Small intestine (tissue), 7 donors: ENCODE data around the gene GNPTG. TPM values are rescaled to one million over a fixed set of nuclear protein-coding genes. Genes with fewer than 3 reads are reported as not detected.

Source experiments
- DNase-seq, 2 donors: peaks; one replicate each; pipeline versions ENCODE4 v3.0.0 to v3.0.0-alpha.2; 2013
- FAIRE-seq: peaks from 2 replicates; lab custom pipeline; 2012; peaks lifted over from hg19 to GRCh38; lab: Jason Lieb, UNC
- H3K27ac ChIP-seq, 3 donors: one replicate each; pipeline ENCODE4 v1.5.1; 2013; ENCODE audit warnings: low read length in 2 of 3, mild to moderate bottlenecking in 2 of 3, control low read depth in 1 of 3, inconsistent platforms in 1 of 3, low read depth in 1 of 3, moderate library complexity in 1 of 3
- H3K27me3 ChIP-seq, 3 donors: one replicate each; pipeline ENCODE4 v1.6.1; 2013; ENCODE audit warnings: low read length in 3 of 3, inconsistent platforms in 1 of 3; ENCODE audit not compliant: control insufficient read depth in 3 of 3, insufficient read depth in 3 of 3
- H3K36me3 ChIP-seq, 3 donors: one replicate each; pipeline ENCODE4 v1.6.1; 2013; ENCODE audit warnings: low read length in 3 of 3, inconsistent platforms in 1 of 3, low read depth in 1 of 3, mild to moderate bottlenecking in 1 of 3, moderate library complexity in 1 of 3; ENCODE audit not compliant: control insufficient read depth in 3 of 3, insufficient read depth in 2 of 3
- H3K4me1 ChIP-seq, 3 donors: one replicate each; pipeline ENCODE4 v1.6.1; 2013; ENCODE audit warnings: low read length in 2 of 3, inconsistent platforms in 1 of 3, low read depth in 1 of 3, mild to moderate bottlenecking in 1 of 3, moderate library complexity in 1 of 3; ENCODE audit not compliant: control insufficient read depth in 3 of 3, insufficient read depth in 2 of 3
- H3K4me3 ChIP-seq, 3 donors: one replicate each; pipeline ENCODE4 v1.5.1; 2013; ENCODE audit warnings: low read length in 3 of 3, control low read depth in 1 of 3, inconsistent platforms in 1 of 3, low read depth in 1 of 3, mild to moderate bottlenecking in 1 of 3, moderate library complexity in 1 of 3
- H3K9me3 ChIP-seq, 2 donors: one replicate each; pipeline ENCODE4 v1.6.1; 2013; ENCODE audit warnings: low read depth in 1 of 2, low read length in 1 of 2; ENCODE audit not compliant: control insufficient read depth in 2 of 2, insufficient read depth in 1 of 2
- WGBS, 3 donors: extraction: QIAGEN DNeasy Blood & Tissue Kit; methylation state at CpG; one replicate each; pipeline ENCODE4 v1.1.7; 2013; 5-methylcytosine and 5-hydroxymethylcytosine counted together
- polyA plus RNA-seq, 4 donors: library from polyadenylated mRNA; stranded (reverse) in 3 of 4; unstranded in 1 of 4; fragments of 200-250 nt in 3 of 4; fragments of 120-200 nt in 1 of 4; gene quantifications; one replicate each; pipeline versions ENCODE4 v1.2.1 to v1.2.3, GENCODE V29; 2013
- donor health status: healthy with polysubstance abuse.
- donor health status: control.
- donor health status: control.
- donor health status: Bipolar disorder and iron deficiency.
- donor health status: healthy.

GNPTG gene
- polyA plus RNA-seq, 4 donors: 34.3 to 84.7 (median 43.9) TPM

DNA sequence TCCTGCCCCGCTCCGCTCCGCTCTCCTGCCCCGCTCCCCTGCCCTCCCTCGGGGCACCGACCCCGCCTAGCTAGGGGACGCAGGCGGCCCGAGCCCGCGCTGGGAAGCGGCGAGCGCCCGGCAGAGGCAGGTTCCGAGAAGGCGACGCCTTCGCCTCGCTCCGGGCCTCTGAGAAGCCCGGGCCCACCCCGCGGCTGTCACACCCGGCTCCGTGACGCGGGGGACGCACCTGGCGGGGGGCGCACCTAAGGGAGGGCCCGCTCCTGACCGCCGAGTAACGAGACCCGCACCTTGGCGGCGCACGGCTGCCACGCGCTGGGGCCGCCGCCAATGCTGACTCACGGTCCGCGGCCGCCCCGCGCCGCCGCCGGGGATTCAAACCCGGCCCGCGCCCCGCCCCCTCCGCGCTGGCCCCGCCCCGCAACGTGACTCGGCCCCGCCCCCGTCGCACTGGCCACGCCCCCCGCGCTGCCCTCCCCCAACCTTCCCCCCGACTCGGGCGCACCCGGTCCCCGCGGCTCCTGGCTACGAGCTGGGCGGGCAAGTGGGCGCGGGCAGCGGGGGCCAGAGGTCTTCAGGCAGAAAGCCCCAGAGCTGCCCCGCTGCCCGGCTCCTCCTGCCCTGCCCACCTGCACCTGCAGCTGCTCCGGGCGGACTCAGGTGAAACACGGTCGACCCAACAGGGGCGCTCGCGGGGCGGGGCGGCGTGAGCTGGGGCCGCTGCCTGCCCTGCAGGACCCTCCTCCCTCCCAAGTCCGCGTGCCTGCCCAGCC, 27.8 kb downstream of the GNPTG start:
- Histone ChIP-seq H3K27ac (peak overlapping the region in 1 of 3 donors; percentile 85), H3K27me3 (no peaks in the 10 kb centered on the region), H3K4me3 (peak overlapping the region; percentile 34 to 45 (median 35)), H3K4me1 (peaks cover 0 to 8% (median 0%) of the 10 kb centered on the region in 3 donors), H3K36me3 (peaks cover 3 to 73% (median 6%) of the 10 kb centered on the region in 3 donors), H3K9me3 (no peaks in the 10 kb centered on the region)
- 1 to 3% (median 2%) methylated on average over 39 to 95 of the region's 95 CpGs for WGBS, 3 donors
- FAIRE-seq (no peak), DNase-seq (peak; percentile 56 to 72)

- no peak for FAIRE-seq
- WGBS, 3 donors: 71 to 82% (median 74%) methylated on average over 10 of the region's 10 CpGs
- no peak overlapping the region for H3K27ac ChIP-seq
- no peaks in the 10 kb centered on the region for H3K9me3 ChIP-seq
- peaks cover 3 to 73% (median 6%) of the 10 kb centered on the region in 3 donors for H3K36me3 ChIP-seq
- DNase-seq: no peak
- peaks cover 0 to 8% (median 0%) of the 10 kb centered on the region in 3 donors for H3K4me1 ChIP-seq
- H3K4me3 ChIP-seq: peak overlapping the region in 1 of 3 donors; percentile 35
- H3K27me3 ChIP-seq: no peaks in the 10 kb centered on the region
Observed at GRCh38 chr16:1380195-1380594, 28.5 kb downstream of the GNPTG start.

GRCh38 chr16:1381612-1382406, 30.1 kb downstream of the GNPTG start:
- FAIRE-seq (no peak), DNase-seq (no peak)
- peaks cover 0 to 8% (median 0%) of the 10 kb centered on the region in 3 donors for H3K4me1 ChIP-seq
- H3K4me3 ChIP-seq: no peak overlapping the region
- 86 to 93% (median 92%) methylated on average over 9 of the region's 9 CpGs for WGBS, 3 donors
- no peak overlapping the region for H3K27ac ChIP-seq
- peaks cover 3 to 69% (median 6%) of the 10 kb centered on the region in 3 donors for H3K36me3 ChIP-seq
- H3K9me3 ChIP-seq: no peaks in the 10 kb centered on the region
- H3K27me3 ChIP-seq: no peaks in the 10 kb centered on the region

- Histone ChIP-seq H3K27ac (no peak overlapping the region), H3K27me3 (no peaks in the 10 kb centered on the region), H3K36me3 (peaks cover 3 to 70% (median 6%) of the 10 kb centered on the region in 3 donors), H3K4me1 (peaks cover 0 to 6% (median 0%) of the 10 kb centered on the region in 3 donors), H3K9me3 (no peaks in the 10 kb centered on the region), H3K4me3 (no peak overlapping the region)
- no peak for DNase-seq
- no peak for FAIRE-seq
- 91 to 94% (median 93%) methylated on average over 17 to 18 of the region's 18 CpGs for WGBS, 3 donors
Observed at GRCh38 chr16:1383556-1383955, 31.8 kb downstream of the GNPTG start.

GRCh38 chr16:1385232-1385631, 33.5 kb downstream of the GNPTG start:
- Histone ChIP-seq H3K27ac (no peak overlapping the region), H3K27me3 (no peaks in the 10 kb centered on the region), H3K4me3 (no peak overlapping the region), H3K36me3 (peaks cover 6 to 82% (median 8%) of the 10 kb centered on the region in 3 donors), H3K4me1 (no peaks in the 10 kb centered on the region), H3K9me3 (no peaks in the 10 kb centered on the region)
- 94 to 96% (median 95%) methylated on average over 38 to 39 of the region's 39 CpGs for WGBS, 3 donors
- no peak for DNase-seq
- no peak for FAIRE-seq

- H3K4me3 ChIP-seq: no peak overlapping the region
- DNase-seq: no peak
- no peak overlapping the region for H3K27ac ChIP-seq
- H3K36me3 ChIP-seq: peaks cover 8 to 82% (median 11%) of the 10 kb centered on the region in 3 donors
- FAIRE-seq: no peak
- no peaks in the 10 kb centered on the region for H3K27me3 ChIP-seq
- H3K4me1 ChIP-seq: no peaks in the 10 kb centered on the region
- no peaks in the 10 kb centered on the region for H3K9me3 ChIP-seq
- WGBS, 3 donors: 92 to 93% (median 93%) methylated on average over 16 of the region's 16 CpGs
Observed at GRCh38 chr16:1387331-1387730, 35.6 kb downstream of the GNPTG start.

DNA sequence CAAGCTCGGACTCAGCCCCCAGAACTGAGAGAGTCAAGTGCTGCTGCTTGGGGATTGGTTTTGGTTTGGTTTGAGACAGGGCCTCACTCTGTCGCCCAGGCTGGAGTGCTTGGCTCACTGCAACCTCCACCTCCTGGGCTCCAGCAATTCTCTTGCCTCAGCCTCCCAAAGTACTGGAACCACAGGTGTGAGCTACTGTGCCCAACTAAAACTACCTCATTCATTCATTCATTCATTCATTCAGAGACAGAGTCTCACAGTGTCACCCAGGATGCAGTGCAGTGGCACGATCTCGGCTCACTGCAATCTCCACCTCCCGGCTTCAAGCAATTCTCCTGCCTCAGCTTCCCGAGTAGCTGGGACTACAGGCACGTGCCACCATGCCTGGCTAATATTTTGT, 38.0 kb downstream of the GNPTG start:
- no peaks in the 10 kb centered on the region for H3K4me1 ChIP-seq
- H3K27me3 ChIP-seq: no peaks in the 10 kb centered on the region
- peaks cover 13 to 85% (median 21%) of the 10 kb centered on the region in 3 donors for H3K36me3 ChIP-seq
- no peaks in the 10 kb centered on the region for H3K9me3 ChIP-seq
- FAIRE-seq (no peak), DNase-seq (no peak)
- WGBS, 3 donors: 94 to 98% (median 94%) methylated on average over 7 of the region's 7 CpGs
- no peak overlapping the region for H3K4me3 ChIP-seq
- no peak overlapping the region for H3K27ac ChIP-seq

GRCh38 chr16:1390239-1390779, 38.6 kb downstream of the GNPTG start:
- H3K9me3 ChIP-seq: no peaks in the 10 kb centered on the region
- H3K27ac ChIP-seq: no peak overlapping the region
- peaks cover 13 to 82% (median 21%) of the 10 kb centered on the region in 3 donors for H3K36me3 ChIP-seq
- WGBS, 3 donors: 81 to 88% (median 81%) methylated on average over 28 of the region's 28 CpGs
- no peaks in the 10 kb centered on the region for H3K27me3 ChIP-seq
- no peak for DNase-seq
- FAIRE-seq: no peak
- H3K4me1 ChIP-seq: no peaks in the 10 kb centered on the region
- no peak overlapping the region for H3K4me3 ChIP-seq
